A549 (cell line): ENCODE data around the gene C1orf105. TPM values are rescaled to one million over a fixed set of nuclear protein-coding genes. Genes with fewer than 3 reads are reported as not detected.

ENCODE experiments used
- ATAC-seq, 2 experiments: fragments of 200-7000 bp in 1 of 2; fragments of >200 bp in 1 of 2; cut with Nextera tagmentation in 1 of 2; cut with Tn5 transposase in 1 of 2; 3 replicates each; pipeline versions ENCODE4 v1.8.0 to v1.9.1; 2018 to 2020; ENCODE audit warnings: mild to moderate bottlenecking in 1 of 2, moderate library complexity in 1 of 2
- CTCF ChIA-PET: fragments of 300-600 bp; sonication (Branson Sonifier 250); formaldehyde crosslinking; extraction: SDS; loops from one replicate; lab custom pipeline; 2021; ENCODE audit warnings: antibody characterized with exemption, inconsistent platforms; lab: Yijun Ruan, JAX
- POLR2A ChIA-PET: fragments of 350-600 bp; formaldehyde crosslinking; extraction: SDS; loops from one replicate; lab custom pipeline; 2021; ENCODE audit warnings: antibody characterized with exemption, inconsistent platforms; lab: Yijun Ruan, JAX
- DNase-seq, 2 experiments: peaks; one replicate each; pipeline versions ENCODE4 v3.0.0 to v3.0.0-alpha.2; 2011 to 2016; ENCODE audit warnings: low read depth in 1 of 2, low spot score in 1 of 2
- FAIRE-seq: peaks from 2 replicates; lab custom pipeline; 2011; peaks lifted over from hg19 to GRCh38; lab: Jason Lieb, UNC
- H3K27ac ChIP-seq, 2 experiments: fragments of >200 bp; sonication (Bioruptor Twin); formaldehyde crosslinking; 3 replicates each; pipeline ENCODE4 v1.5.1; 2016 to 2017
- H3K4me1 ChIP-seq: fragments of >200 bp; sonication (Bioruptor Twin); formaldehyde crosslinking; 3 replicates; pipeline ENCODE4 v1.6.1; 2016
- H3K4me2 ChIP-seq: fragments of >200 bp; sonication (Bioruptor Twin); formaldehyde crosslinking; 3 replicates; pipeline ENCODE4 v1.6.1; 2016
- H3K4me3 ChIP-seq: fragments of >200 bp; sonication (Bioruptor Twin); formaldehyde crosslinking; 3 replicates; pipeline ENCODE4 v1.5.1; 2016
- H3K9me3 ChIP-seq: fragments of >200 bp; sonication (Bioruptor Twin); formaldehyde crosslinking; 3 replicates; pipeline ENCODE4 v1.6.1; 2016
- CBX2 ChIP-seq: fragments of 200-600 bp; sonication (generic); IDR thresholded peaks from 2 replicates; pipeline ENCODE4 v1.6.1; 2016; ENCODE audit warnings: low read depth, mild to moderate bottlenecking, borderline replicate concordance
- CEBPB ChIP-seq, 2 experiments: fragments of >200 bp in 1 of 2; sonication (Bioruptor Twin) in 1 of 2; formaldehyde crosslinking in 1 of 2; IDR thresholded peaks; 2 replicates each; pipeline ENCODE4 v1.6.1; 2012 to 2016
- EP300 ChIP-seq, 2 experiments: fragments of >200 bp; sonication (Bioruptor Twin); formaldehyde crosslinking; IDR thresholded peaks; 2 replicates in 1 of 2; 3 replicates in 1 of 2; pipeline ENCODE4 v1.6.1; 2016 to 2017
- ESRRA ChIP-seq: fragments of 150-350 bp; IDR thresholded peaks from 2 replicates; pipeline ENCODE4 v1.6.1; 2014; ENCODE audit warnings: mild to moderate bottlenecking, low read length, borderline replicate concordance
- FOSB ChIP-seq: fragments of 250-450 bp; sonication (Bioruptor Pico); IDR thresholded peaks from 2 replicates; pipeline ENCODE4 v1.5.0; 2020; ENCODE audit warnings: mild to moderate bottlenecking, moderate library complexity
- FOSL2 ChIP-seq, 2 experiments: fragments of 450-650 bp in 1 of 2; fragments of >200 bp in 1 of 2; sonication (Bioruptor Twin) in 1 of 2; formaldehyde crosslinking; IDR thresholded peaks; 2 replicates each; pipeline versions ENCODE4 v1.5.0 to v1.6.1; 2016 to 2020; ENCODE audit warnings: mild to moderate bottlenecking in 1 of 2, moderate library complexity in 1 of 2
- GATA3 ChIP-seq: IDR thresholded peaks from 2 replicates; pipeline ENCODE4 v1.6.1; 2012; ENCODE audit warnings: borderline replicate concordance
- JUNB ChIP-seq: fragments of >200 bp; sonication (Bioruptor Twin); formaldehyde crosslinking; IDR thresholded peaks from 2 replicates; pipeline ENCODE4 v1.6.1; 2016
- KDM1A ChIP-seq: fragments of 200-600 bp; sonication (generic); IDR thresholded peaks from 2 replicates; pipeline ENCODE4 v1.6.1; 2016; ENCODE audit warnings: low read depth, mild to moderate bottlenecking
- KDM5A ChIP-seq: fragments of 200-600 bp; sonication (generic); IDR thresholded peaks from 2 replicates; pipeline ENCODE4 v1.6.1; 2016; ENCODE audit warnings: antibody characterized with exemption, mild to moderate bottlenecking
- MYC ChIP-seq: IDR thresholded peaks from 2 replicates; pipeline ENCODE4 v1.6.1; 2012; ENCODE audit warnings: mild to moderate bottlenecking, inconsistent platforms, low read length, improper control_type of control experiment, borderline replicate concordance
- NPAS2 ChIP-seq: fragments of 250-450 bp; sonication (Bioruptor Pico); IDR thresholded peaks from 2 replicates; pipeline ENCODE4 v1.8.0; 2022; ENCODE audit warnings: mild to moderate bottlenecking, moderate library complexity, borderline replicate concordance
- POLR2AphosphoS2 ChIP-seq: conservative IDR thresholded peaks from 2 replicates; pipeline ENCODE4 v1.6.1; 2012; ENCODE audit warnings: low read length, improper control_type of control experiment, inconsistent platforms
- RNF2 ChIP-seq: fragments of 200-600 bp; sonication (generic); IDR thresholded peaks from 2 replicates; pipeline ENCODE4 v1.6.1; 2016; ENCODE audit warnings: low read depth, mild to moderate bottlenecking, antibody characterized with exemption, moderate library complexity, borderline replicate concordance
- SMC3 ChIP-seq: fragments of >200 bp; sonication (Bioruptor Twin); formaldehyde crosslinking; IDR thresholded peaks from 3 replicates; pipeline ENCODE4 v1.6.1; 2018; ENCODE audit warnings: inconsistent platforms
- TP53 ChIP-seq: fragments of 250-450 bp; sonication (Bioruptor Pico); IDR thresholded peaks from 2 replicates; pipeline ENCODE4 v1.5.0; 2021; ENCODE audit warnings: mild to moderate bottlenecking, moderate library complexity
- ZC3H11A ChIP-seq: fragments of 450-650 bp; IDR thresholded peaks from 2 replicates; pipeline ENCODE4 v1.6.1; 2014; ENCODE audit warnings: antibody characterized with exemption, mild to moderate bottlenecking
- ZSCAN20 ChIP-seq: fragments of 250-450 bp; sonication (Bioruptor Pico); IDR thresholded peaks from 2 replicates; pipeline ENCODE4 v1.8.0; 2022; ENCODE audit warnings: mild to moderate bottlenecking, moderate library complexity
- WGBS: methylation state at CpG from one replicate; pipeline ENCODE4 v1.1.6; 2017; ENCODE audit errors: missing lambda C conversion rate; 5-methylcytosine and 5-hydroxymethylcytosine counted together
- polyA plus RNA-seq, 4 experiments: library from polyadenylated mRNA; depleted of rRNA in 3 of 4; stranded (reverse); fragments of >200 nt; fragmentation: RNase III in 1 of 4; extraction: RNeasy Plus Mini Kit Qiagen cat#74134 plus additional on column Dnase treatment in 1 of 4; gene quantifications; 2 replicates in 3 of 4; 3 replicates in 1 of 4; pipeline ENCODE4 v1.2.3, GENCODE V29; 2011 to 2017
- TF ChIP-seq, protein P1 (sequence below): IDR thresholded peaks from 2 replicates; pipeline ENCODE4 v1.6.1; 2012
- TF ChIP-seq, protein P2 (sequence below): fragments of 200-600 bp; sonication (generic); IDR thresholded peaks from 2 replicates; pipeline ENCODE4 v1.6.1; 2016; ENCODE audit warnings: antibody characterized with exemption, mild to moderate bottlenecking, moderate library complexity
- TF ChIP-seq, protein P3 (sequence below): IDR thresholded peaks from 2 replicates; pipeline ENCODE4 v1.6.1; 2012
- TF ChIP-seq, protein P4 (sequence below): fragments of >200 bp; sonication (Bioruptor Twin); formaldehyde crosslinking; IDR thresholded peaks from 3 replicates; pipeline ENCODE4 v1.6.1; 2016

C1orf105 gene
- polyA plus RNA-seq, 2 of the 4 experiments (the other 2 are of a cell fraction) = 0.40 TPM; not detected in 1

DNA sequence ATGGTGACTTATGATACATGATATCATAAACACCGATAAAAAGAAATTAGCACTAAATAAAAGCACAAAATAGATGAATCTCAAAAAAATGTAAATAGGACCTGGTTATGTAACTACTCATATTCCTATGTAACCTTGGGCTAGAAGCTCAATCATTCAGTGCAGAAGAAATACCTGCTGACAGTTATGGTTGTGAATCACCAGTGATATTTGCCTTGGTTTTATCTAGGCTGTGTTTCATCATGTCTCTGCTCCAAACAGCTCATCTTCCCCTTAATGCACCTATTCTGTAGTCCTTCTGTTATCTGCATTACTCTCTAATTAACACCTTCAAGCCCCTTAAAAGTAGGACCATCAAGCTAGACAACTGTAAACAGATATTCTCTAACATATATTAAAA, 39.7 kb downstream of the C1orf105 start:
- CTCF ChIA-PET = interaction anchor here (1.0 to 3.0 kb wide), 4 partner anchors 10 to 17 kb away, joined by 3 to 22 read pairs (median 5); partner anchors contain the start of gene PIGC
- peak; percentile 70 to 85 for ATAC-seq

DNA sequence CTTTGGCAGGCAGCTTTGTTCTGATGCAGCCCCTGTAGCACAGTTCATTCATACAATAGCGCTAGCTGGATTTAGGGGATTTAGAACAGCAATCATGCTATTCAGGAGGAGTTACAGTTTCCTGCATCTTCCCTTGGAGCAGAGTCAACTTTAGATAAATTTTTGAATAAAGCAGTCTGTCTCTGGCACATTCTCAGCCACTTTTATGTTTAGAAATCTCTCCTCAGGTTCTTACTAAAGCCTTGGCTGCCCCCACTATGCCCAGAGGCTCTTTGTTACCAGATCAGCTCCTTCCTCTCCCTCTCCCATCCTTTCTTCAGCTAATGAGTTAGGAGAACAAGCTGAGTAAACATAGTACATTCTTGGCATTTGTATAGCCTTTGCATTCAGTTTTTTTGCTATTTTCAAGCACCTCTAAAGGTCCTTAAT, 40.4 kb downstream of the C1orf105 start:
- 54% methylated on average over 1 of the region's 1 CpG for WGBS
- peak overlapping the region; percentile 65 to 79 for H3K27ac ChIP-seq
- ATAC-seq = peak; percentile 46 to 71; a peak in 5 of 6 replicates
- TF ChIP-seq SMC3 (no peak), CEBPB (IDR thresholded peaks at IDR 0.05) (no peak), JUNB (peak; percentile 38), GATA3 (peak; percentile 82), KDM5A (no peak)
- TF ChIP-seq, all 56 proteins: peak for 2
- ChIA-PET POLR2A (interaction anchor here (0.5 to 1.4 kb wide), 3 partner anchors 55 to 679 kb away, joined by 3 to 17 read pairs (median 3); partner anchors contain the start of genes METTL13 and SUCO), CTCF (interaction anchor here (1.7 to 3.0 kb wide), 2 partner anchors 11 to 16 kb away, joined by 6 to 22 read pairs; no protein-coding TSS in a partner anchor)
- DNase-seq = peak in 1 of 2 experiments; percentile 30
- Histone ChIP-seq H3K9me3 (no peaks in the 10 kb centered on the region), H3K4me1 (peaks cover 27% of the 10 kb centered on the region), H3K4me3 (no peak overlapping the region), H3K4me2 (peak overlapping the region; percentile 65)
- no peak for FAIRE-seq

More for the DNA sequence above, 39.7 kb downstream of the C1orf105 start:
- DNase-seq = peak in 1 of 2 experiments; percentile 49
- Histone ChIP-seq H3K27ac (peak overlapping the region in 1 of 2 experiments; percentile 65; a peak in 3 of 6 replicates), H3K9me3 (no peaks in the 10 kb centered on the region), H3K4me1 (peaks cover 27% of the 10 kb centered on the region), H3K4me2 (peak overlapping the region; percentile 65), H3K4me3 (no peak overlapping the region; the same call in 2 of the 3 replicates)
- TF ChIP-seq POLR2AphosphoS2 (no peak), JUNB (peak; percentile 73), ZSCAN20 (CRISPR knock-in tag) (no peak), CEBPB (IDR thresholded peaks at IDR 0.05) (peak; percentile 65 to 68), ESRRA (no peak), GATA3 (peak; percentile 67), FOSL2 (IDR thresholded peaks at IDR 0.05) (peak; percentile 65), FOSL2 (CRISPR knock-in tag; IDR thresholded peaks at IDR 0.05) (peak; percentile 55), SMC3 (0 out of 3 replicates have a peak, but pooled peaks have one; percentile 8)
- TF ChIP-seq, protein P1, sequence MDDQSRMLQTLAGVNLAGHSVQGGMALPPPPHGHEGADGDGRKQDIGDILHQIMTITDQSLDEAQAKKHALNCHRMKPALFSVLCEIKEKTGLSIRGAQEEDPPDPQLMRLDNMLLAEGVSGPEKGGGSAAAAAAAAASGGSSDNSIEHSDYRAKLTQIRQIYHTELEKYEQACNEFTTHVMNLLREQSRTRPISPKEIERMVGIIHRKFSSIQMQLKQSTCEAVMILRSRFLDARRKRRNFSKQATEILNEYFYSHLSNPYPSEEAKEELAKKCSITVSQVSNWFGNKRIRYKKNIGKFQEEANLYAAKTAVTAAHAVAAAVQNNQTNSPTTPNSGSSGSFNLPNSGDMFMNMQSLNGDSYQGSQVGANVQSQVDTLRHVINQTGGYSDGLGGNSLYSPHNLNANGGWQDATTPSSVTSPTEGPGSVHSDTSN = no peak
- TF ChIP-seq, protein P2, sequence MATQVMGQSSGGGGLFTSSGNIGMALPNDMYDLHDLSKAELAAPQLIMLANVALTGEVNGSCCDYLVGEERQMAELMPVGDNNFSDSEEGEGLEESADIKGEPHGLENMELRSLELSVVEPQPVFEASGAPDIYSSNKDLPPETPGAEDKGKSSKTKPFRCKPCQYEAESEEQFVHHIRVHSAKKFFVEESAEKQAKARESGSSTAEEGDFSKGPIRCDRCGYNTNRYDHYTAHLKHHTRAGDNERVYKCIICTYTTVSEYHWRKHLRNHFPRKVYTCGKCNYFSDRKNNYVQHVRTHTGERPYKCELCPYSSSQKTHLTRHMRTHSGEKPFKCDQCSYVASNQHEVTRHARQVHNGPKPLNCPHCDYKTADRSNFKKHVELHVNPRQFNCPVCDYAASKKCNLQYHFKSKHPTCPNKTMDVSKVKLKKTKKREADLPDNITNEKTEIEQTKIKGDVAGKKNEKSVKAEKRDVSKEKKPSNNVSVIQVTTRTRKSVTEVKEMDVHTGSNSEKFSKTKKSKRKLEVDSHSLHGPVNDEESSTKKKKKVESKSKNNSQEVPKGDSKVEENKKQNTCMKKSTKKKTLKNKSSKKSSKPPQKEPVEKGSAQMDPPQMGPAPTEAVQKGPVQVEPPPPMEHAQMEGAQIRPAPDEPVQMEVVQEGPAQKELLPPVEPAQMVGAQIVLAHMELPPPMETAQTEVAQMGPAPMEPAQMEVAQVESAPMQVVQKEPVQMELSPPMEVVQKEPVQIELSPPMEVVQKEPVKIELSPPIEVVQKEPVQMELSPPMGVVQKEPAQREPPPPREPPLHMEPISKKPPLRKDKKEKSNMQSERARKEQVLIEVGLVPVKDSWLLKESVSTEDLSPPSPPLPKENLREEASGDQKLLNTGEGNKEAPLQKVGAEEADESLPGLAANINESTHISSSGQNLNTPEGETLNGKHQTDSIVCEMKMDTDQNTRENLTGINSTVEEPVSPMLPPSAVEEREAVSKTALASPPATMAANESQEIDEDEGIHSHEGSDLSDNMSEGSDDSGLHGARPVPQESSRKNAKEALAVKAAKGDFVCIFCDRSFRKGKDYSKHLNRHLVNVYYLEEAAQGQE = no peak
- POLR2A ChIA-PET = interaction anchor here (0.5 to 1.4 kb wide), 3 partner anchors 56 to 679 kb away, joined by 3 to 17 read pairs (median 3); partner anchors contain the start of genes METTL13 and SUCO
- FAIRE-seq = no peak
- 24% methylated on average over 1 of the region's 1 CpG for WGBS

DNA sequence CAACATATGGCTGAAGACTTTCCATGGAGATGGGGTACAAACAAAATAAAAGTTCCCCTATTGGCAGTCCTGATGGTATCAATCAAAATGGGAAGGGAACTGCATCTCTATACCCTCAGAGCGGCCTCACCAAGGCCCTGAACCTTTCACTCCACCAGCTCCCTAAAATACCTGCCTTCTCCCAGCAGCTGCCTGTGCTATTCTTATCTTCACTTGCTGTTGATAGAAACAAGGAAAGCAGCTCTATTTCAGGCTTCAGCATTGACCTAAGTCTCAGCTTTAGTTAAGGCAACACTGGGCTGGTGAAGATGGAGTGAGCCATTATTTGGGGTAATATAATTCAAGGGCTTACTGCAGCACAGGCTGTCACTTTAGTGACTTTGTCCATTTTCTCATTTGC, 45.1 kb downstream of the C1orf105 start:
- DNase-seq = no peak
- Histone ChIP-seq H3K4me1 (peaks cover 50% of the 10 kb centered on the region), H3K9me3 (no peaks in the 10 kb centered on the region), H3K4me2 (no peak overlapping the region), H3K27ac (peak overlapping the region; percentile 78 to 81), H3K4me3 (no peak overlapping the region)
- ChIA-PET POLR2A (no interaction called here), CTCF (interaction anchor here (1.1 to 1.9 kb wide), 2 partner anchors 16 to 254 kb away, joined by 3 to 10 read pairs; no protein-coding TSS in a partner anchor)
- ATAC-seq = no peak
- WGBS = 77% methylated on average over 1 of the region's 1 CpG
- TF ChIP-seq MYC = no peak
- TF ChIP-seq, protein P3, sequence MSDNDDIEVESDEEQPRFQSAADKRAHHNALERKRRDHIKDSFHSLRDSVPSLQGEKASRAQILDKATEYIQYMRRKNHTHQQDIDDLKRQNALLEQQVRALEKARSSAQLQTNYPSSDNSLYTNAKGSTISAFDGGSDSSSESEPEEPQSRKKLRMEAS = no peak
- TF ChIP-seq KDM1A = no peak
- no peak for TF ChIP-seq RNF2
- TF ChIP-seq FOSL2 (IDR thresholded peaks at IDR 0.05) = no peak
- TF ChIP-seq FOSL2 (CRISPR knock-in tag; IDR thresholded peaks at IDR 0.05) = no peak
- TF ChIP-seq ZC3H11A = no peak
- TF ChIP-seq, protein P4, sequence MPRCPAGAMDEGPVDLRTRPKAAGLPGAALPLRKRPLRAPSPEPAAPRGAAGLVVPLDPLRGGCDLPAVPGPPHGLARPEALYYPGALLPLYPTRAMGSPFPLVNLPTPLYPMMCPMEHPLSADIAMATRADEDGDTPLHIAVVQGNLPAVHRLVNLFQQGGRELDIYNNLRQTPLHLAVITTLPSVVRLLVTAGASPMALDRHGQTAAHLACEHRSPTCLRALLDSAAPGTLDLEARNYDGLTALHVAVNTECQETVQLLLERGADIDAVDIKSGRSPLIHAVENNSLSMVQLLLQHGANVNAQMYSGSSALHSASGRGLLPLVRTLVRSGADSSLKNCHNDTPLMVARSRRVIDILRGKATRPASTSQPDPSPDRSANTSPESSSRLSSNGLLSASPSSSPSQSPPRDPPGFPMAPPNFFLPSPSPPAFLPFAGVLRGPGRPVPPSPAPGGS = no peak
- no peak for TF ChIP-seq EP300 (IDR thresholded peaks at IDR 0.05)
- no peak for TF ChIP-seq CBX2
- no peak for TF ChIP-seq JUNB
- no peak for TF ChIP-seq TP53
- no peak for TF ChIP-seq FOSB (CRISPR knock-in tag)
- no peak for TF ChIP-seq NPAS2 (CRISPR knock-in tag)
- FAIRE-seq = no peak
